Left renal pelvis (tissue), 4 donors: ENCODE measurements around the gene CACNA2D2. TPM values are rescaled to one million over a fixed set of nuclear protein-coding genes. Genes with fewer than 3 reads are reported as not detected.

Experiments
- DNase-seq, 4 donors: peaks; one replicate each; pipeline ENCODE4 v3.0.0-alpha.2; 2013; ENCODE audit warnings: low read depth in 4 of 4, low spot score in 3 of 4
- polyA plus RNA-seq, 4 donors: library from polyadenylated mRNA; unstranded; fragments of 120-200 nt; gene quantifications; one replicate each; pipeline ENCODE4 v1.2.1, GENCODE V29; 2013; ENCODE audit not compliant: insufficient read length in 4 of 4

The CACNA2D2 gene
- 10 to 100 TPM in 3 of 4 donors, 1 to 10 TPM in 1; 7.2 to 17.1 (median 15.0) TPM for polyA plus RNA-seq

DNA sequence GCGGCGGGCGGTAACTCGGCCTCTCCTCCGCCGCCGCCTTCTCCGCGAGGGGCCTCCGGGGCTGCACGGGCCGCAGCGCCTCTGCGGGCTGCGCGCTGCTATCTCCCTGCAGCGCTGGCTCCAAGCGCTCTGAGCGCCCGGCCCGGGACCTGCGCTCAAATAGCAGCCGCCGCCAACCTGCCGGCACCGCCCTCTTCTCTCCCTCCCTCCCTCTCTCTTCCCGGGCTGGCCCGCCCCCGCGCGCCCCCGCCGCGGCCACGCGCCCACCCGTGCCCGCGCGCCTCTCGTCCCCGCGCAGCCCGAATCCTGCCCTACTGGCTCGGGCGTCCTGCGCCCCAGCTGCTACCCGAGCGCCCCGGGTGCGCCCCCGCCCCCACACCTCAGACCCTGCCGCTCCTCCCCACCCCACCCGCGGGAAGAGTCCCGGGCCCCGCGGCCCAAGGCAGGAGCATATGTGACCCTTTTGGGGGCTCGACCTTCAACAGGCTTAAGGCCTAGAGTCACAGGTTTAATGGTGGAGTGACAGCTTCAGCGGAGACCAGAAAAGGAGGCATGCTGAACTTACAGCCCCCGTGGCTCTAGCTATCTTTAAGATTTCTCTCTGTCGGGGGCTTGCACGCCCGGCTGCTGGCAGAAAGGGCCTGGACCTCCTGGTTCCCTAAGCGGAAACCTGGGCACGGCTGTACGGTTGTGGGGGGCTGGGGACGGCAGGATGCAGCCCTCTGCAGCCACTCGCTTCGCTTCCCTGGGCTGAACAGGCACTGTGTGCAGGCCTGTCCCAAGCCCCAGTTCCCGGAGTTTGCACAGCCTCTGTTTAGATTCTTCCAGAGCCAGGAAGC is at the start of gene CACNA2D2:
CACNA2D2 (minus strand) TSS at position 131 of the 839 bp plus-strand sequence. CDS start 211 bp downstream, outside the sequence.
- DNase-seq = no peak

DNA sequence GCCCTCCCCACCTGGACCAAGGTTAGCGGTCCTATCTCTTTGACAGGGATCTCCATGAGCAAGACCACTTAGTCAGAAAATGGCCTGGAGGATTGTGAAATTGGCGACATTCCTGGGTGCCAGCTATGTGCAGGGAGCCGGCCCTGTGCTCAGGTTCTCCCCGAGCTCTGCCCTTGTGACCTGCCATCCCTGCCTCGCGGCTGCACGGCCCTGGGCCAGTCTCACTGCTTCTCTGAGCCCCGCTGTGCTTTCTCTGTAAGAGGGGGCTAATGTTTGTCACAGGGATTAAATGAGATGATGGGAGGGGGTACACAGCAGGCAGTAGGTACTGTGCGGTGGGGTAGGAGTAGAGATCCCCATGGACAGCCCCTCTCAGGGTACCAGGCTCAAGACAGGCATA is 49.2 kb upstream of the CACNA2D2 start:
- DNase-seq = no peak

DNA sequence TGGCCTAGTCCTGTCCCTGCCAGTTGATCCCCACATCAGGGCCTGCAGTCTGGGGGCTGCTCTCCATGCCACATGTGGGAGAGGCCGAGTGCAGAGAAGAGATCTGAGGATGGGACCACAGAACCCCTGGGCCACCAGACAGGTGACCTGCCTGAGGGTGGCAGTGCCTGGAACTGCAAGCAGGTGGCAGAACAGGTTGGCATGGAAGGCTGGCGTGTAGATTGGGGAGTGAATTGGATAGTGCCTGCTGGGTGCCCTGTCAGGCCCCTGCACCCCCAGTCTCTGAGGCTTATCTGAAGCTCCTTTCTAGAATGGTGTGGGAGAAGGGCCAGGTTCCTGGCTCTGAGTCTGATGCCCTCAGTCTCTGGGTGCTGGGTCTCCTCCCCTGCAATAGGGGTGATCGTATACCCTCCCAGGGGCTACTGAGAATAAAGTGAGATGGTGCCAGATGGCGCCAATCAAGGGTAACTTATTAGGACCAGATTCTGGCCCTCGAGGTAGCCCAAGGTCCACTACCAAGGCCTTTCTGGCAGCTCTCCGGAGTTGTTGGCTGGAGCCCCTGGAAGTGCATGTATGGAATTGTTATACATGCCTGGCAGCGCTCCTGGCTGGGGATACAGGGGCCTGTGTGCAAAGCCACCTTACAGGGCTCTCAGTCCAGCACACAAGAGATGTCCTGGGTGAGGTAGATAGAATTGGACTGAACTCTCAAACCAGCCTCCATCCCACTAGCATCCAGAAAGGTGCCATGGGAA is 48.4 kb upstream of the CACNA2D2 start:
- DNase-seq = no peak

DNA sequence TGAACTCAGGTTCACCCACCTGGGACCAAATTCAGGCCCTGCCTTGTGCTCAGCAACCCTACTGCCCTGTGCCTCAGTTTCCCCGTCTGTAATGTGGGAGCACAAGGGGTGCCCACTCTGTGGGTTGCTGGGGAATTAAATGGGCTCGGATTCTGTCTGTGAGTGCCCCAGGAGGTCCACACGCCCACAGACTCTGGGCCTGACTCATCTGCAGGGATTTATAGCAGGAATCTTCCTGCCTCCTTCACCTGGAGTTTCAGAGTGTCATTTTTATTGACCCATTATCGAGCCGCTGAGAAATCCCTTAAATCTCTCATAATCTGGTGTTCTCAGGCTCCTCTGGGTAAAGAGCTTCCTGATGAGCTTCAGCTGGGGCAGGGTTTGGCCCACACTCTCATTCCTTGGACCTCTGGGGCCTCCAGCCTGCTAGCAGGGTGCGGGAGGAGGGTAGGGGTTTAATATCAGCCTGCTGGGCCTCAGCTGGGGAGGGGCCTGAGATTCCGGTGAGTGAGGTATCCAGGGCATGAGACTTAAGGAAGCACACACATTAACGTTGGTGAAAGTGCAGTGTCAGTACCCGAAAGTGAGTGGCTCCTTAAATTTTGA is 47.7 kb upstream of the CACNA2D2 start:
- DNase-seq = no peak

DNA sequence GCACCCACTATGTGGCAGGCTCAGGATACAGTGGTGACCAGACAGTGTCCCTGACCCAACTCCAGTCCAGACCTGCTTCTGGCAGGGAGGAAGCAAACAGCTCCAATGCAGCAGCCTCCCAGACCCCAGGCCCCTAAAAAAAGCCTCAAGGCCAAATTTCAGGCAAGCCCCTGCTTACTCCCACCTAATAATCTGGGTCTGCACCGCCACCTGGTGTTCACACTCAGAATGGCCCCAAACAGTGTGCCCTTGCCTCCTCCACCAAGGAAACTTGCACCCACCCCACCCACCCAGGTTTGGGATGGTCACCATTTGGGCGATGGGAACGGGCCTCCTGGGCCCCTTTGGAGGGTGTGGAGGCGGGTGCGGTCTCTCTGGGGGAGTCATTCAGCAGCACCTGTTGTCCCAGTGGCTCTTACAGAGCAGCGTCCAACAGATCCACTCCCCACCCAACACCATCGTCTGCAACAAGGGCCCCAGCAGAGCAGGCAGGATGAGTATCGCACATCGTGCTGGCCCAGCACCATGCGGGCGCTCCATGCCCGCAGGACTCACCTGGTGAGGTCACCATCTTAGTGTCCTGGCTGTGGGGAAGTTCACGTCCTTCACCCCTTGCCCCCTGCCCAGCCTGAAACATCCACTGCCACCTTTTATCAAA is 46.8 kb upstream of the CACNA2D2 start:
- peak in 1 of 4 donors; percentile 34 for DNase-seq

DNA sequence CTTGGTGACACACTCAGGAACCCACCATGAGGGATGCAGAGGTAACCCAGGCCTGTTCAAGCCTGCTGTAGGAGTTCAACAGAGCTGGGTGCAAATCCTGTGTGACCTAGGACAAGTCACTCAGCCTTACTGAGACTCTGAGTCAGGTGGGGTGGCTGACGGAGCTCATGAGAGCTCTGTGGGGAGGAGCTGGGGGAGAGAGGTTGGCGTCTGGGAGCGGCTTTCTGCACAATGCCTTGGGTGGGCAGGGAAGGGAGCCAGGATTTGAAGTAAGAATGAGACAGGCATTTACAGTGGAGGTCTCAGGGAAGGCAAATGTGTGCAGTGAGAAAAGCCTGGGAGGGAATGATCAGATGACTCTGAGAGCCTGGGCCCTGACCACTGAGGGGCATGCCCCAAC is 45.8 kb upstream of the CACNA2D2 start:
- DNase-seq = no peak

- no peak for DNase-seq
Measured at GRCh38 chr3:50545781-50546180, 42.3 kb upstream of the CACNA2D2 start.

DNA sequence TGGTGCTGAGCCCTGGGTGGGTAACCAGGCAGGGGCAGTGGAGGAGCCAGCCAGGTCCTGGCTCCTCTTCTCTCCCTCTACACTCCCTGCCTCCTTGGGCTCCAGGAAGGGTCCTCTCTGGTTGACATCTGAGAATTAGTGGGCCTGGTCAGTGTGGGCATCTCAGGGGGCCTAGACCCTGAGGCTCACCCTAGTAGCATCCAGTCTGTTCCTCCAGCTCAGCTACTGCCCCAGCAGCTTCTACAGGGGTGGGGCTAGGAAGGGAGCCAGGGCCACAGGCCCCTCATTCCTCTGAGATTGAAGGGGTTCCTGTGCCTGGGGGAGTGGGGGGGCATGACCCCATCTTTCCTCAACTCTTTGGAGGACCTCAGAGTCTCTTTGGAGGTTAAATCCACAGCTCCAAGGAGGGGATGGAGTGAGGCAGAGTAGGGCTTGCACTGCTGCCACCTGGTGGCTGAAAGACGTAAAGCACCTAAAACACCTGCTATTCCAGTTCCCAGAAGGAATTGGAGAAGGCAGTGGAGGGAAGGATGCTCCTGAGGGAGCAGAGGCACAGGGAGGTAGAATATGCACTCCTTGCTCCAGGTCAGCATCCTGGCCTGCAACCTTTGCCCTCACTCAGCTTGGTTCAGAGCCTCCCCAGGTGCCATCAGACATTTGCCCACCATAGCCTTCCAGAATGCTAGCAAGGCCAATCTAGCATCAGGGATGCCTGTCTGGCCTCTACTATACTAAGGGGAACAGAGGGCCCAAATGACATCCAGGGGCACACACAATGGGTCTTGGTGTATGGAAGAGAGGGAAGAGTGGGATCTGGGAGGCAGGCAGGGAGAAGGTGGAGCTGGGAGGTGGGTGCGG is 39.0 kb upstream of the CACNA2D2 start:
- peak in 2 of 4 donors; percentile 59 to 64 for DNase-seq

GRCh38 chr3:50539356-50540286 is 36.2 kb upstream of the CACNA2D2 start:
- DNase-seq = no peak

DNA sequence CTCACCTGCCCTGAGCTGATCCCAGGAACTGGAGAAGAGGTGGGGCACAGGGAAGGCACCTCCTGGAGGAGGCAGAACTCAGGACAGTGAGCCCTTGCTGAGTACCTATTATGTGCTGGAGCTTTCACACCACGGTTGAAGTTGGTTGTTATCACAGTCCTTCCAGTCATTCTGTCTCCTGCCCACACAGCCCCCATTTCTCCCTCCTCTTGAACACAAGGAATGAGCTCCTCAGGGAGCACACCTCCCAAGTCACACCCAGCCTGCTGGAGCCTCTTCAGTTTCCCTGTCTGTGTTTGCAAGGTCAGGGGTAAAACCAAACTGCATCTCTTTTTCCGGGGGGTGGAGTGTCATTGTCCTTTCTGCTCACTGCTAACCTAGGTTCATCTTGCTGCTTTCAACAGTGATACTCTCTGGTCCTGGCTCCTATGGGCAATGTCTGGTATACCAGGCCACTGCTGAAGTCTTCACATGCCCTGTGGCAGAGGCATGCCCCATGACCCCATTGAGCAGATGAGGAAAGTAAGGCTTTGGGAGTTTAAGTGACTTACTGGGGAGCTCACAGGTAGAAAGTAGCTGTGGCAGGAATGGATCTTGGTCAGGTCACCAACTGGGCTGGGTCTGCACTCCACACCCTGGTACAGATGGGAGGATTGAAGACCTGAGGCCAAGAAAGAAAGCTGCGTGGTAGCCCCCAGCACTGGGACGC is 34.1 kb upstream of the CACNA2D2 start:
- no peak for DNase-seq

DNA sequence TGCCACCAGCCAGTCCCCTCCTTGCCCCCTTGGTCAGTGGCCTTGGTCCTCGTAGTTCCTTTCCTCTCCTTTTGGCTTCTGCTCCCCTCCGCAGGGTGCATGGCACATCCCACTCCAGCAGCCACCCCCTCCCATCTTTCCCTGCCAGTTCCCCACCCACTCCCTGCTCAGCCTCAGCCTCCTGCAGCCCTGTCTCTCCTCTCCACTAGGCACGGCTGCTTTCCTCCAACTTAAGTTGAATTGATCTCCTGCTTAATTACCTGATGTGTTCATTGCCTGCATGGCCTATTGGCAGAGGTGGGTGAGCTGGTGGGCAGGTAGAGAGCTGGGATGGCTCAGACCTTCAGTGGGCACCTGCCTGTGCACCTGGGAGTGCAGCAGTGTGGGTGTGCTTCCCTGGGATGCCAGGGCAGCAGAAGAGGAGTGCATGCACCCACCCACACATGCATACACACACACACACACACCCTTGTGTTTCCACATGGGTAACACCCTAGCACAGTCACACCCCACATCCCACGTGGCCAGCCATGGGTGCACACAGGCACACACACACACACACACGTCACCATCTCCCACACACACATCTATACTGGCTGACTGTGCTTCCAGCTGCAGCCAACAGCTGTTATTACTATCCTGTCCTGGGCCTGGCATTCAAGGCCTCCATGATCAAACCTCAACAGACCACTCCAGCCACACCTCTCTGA is 33.2 kb upstream of the CACNA2D2 start:
- DNase-seq = no peak

GRCh38 chr3:50534681-50535330 is 31.4 kb upstream of the CACNA2D2 start:
- DNase-seq = no peak

DNA sequence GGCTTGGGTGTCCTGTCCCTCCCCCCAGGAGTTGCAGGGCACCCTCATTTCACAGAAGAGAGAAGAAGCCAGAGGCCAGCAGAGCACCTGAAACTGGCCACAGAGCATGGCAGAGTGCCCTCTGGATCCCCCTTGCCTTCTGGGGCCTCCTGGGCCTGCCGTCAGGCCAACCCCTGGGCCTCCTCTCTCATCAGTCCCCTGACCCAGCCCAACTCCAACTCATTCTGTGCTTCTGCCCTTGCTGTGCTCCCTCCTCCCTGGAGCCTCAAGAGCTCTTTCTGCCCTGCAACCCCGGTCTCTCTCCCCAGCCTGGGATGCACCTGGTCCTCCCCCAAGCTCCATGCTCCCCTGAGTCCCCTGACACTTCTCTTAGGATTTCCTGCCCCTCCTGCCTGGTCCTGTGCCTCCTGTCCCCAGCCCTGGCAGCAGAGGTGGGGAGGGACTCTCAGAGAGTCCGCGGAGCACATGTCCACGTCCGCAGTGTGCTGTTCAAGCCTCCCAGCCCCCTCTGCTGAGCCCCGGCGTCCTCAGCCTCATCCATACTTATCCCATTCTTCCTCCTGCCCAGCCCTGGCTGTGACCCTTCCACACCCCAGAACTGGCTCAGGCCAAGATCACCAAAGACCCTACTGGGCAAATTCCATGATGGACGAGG is 30.5 kb upstream of the CACNA2D2 start:
- no peak for DNase-seq

DNA sequence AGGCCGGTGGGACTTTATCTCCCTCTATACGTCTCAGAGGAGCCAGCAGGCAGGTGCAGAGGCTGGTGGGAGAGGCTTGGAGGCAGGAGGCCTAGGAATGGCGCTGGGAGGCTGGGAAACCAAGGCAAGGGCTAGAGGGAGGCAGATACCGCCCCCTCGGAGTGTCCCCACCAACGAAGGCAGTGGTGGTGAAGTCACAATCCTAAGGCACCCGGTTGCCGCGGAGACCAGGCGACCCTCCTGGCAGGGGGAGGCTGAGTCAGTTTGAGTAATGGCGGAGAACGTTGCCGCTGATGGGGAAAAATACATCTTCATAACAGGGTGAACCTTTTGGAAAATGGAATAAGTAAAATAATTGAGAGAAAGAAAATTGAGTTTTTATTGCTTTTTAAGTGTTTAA is 29.9 kb upstream of the CACNA2D2 start:
- no peak for DNase-seq

GRCh38 chr3:50532062-50532705 is 28.8 kb upstream of the CACNA2D2 start:
- DNase-seq = no peak

GRCh38 chr3:50531201-50531600 is 27.8 kb upstream of the CACNA2D2 start:
- no peak for DNase-seq
